HG02571 (cell line): ENCODE measurements around the gene SLC6A16.
"Not testable (repeated sequence)": the region's sequence is repeated elsewhere in the genome, so short reads cannot be mapped to it uniquely, and the experiment has no call there.

Experiments used
- ATAC-seq: cut with Tn5 transposase; IDR thresholded peaks from one replicate; pipeline ENCODE4 v1.9.1; 2021; ENCODE audit warnings: mild to moderate bottlenecking, moderate library complexity; ENCODE audit not compliant: unreplicated experiment

The SLC6A16 gene

DNA sequence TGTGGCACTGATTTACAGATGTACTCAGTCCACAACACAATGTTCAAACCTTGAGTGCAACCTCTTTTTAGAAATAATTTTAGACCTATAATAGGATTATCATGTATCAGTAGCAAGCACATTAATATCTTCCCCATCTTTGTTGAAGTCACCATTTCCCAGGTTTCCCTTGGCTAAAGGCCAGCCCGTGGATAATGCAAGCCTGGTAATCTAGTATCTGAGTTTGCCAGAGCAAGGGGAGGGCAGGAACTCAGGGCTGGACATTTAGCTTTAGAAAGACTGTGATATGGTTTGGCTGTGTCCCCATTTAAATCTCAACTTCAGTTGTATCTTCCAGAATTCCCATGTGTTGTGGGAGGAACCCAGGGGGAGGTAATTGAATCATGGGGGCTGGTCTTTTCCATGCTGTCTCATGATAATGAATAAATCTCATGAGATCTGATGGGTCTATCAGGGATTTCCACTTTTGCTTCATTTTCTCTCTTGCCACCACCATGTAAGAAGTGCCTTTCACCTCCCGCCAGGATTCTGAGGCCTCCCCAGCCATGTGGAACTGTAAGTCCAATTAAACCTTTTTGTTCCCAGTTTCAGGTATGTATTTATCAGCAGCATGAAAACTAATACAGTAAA lies 37.7 kb downstream of the SLC6A16 start:
- ATAC-seq: no peak

DNA sequence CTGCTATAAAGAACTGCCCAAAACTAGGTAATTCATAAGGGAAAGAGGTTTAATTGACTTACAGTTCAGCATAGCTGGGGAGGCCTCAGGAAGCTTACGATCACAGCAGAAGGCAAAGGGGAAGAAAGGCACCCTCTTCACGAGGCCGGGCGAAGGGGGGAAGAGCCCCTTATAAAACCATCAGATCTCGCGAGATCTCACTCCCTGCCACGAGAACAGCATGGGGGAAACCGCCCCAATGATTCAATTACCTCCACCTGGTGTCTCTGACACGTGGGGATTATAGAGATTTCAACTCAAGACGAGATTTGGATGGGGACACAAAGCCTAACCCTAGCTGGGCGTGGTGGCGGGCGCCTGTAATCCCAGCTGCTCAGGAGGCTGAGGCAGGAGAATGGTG lies 42.8 kb downstream of the SLC6A16 start:
- ATAC-seq: no peak

DNA sequence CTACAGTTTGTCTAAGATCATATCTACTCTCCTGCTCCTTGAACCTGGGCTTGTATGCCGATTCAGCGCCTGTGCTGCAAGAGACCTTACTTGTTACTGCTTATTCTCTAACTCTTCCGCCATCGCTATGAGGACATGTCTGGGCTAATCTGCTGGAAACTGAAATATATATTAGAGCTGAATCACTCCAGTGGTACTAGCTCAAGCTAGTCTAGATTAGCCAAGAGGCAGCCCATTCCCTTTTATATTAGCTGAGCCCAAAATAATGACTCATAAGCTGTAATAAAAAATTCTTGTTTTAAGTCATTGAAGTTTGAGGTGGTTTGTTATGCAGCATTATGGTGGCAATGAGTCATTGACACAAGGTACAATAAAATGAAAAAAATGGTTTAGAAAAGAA lies 52.8 kb downstream of the SLC6A16 start:
- ATAC-seq: no peak

DNA sequence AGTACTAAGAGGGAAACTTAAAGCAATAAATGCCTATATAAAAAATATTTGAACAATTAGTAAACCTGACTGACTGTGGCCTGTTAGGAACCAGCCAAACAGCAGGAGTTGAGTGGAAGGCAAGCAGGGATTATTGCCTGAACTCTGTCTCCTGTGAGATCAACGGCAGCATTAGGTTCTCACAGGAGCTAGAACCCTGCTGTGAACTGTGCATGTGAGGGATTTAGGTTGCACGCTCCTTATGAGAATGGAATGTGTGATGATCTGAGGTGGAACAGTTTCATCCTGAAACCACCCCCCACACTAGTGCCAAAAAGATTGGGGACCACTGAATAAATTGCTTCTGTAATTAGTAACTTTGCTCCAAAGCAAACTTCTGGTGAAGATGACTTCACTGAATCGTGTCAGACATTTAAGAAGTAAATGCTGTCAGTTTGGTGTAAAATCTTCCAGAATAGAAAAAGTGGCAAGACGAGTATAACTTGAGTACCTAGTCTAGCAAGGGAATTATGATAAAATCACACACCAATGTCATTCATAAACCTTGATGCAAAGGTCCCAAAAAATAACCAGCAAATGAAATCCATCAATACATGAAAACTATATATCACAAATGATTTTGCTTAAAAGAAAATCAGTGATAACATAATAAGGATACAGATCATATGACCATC lies 53.8 kb downstream of the SLC6A16 start:
- no peak for ATAC-seq

DNA sequence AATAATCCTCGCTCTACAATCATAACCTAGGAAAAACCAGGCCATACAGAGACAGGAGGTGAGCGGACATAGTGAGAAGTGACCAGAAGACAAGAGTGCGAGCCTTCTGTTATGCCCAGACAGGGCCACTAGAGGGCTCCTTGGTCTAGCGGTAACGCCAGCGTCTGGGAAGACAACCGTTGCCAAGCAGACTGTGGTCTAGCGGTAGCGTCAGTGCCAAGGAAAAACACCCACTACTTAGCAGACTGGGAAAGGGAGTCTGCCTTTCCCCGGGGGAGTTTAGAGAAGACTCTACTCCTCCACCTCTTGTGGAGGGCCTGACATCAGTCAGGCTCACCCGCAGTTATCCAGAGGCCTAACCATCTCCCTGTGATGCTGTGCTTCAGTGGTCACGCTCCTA lies 58.6 kb downstream of the SLC6A16 start:
- ATAC-seq: not testable (repeated sequence)

DNA sequence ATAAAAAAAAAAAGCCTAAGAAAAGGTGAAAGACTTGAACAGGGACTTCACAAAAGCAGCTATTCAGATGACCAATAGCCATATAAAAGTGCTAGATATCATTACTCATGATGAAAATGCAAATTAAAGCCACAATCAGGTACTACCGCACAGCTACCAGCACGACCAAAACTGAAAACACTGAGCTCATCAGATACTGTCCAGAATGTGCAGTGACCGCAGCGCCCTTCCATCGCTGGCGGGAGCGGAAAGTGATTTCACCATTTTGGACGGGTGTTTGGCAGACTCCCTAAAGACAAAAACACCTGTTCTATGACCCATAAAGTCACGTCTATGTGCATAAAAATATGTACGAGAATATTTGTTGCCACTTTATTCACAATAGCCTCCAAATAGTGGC lies 60.7 kb downstream of the SLC6A16 start:
- no peak for ATAC-seq

DNA sequence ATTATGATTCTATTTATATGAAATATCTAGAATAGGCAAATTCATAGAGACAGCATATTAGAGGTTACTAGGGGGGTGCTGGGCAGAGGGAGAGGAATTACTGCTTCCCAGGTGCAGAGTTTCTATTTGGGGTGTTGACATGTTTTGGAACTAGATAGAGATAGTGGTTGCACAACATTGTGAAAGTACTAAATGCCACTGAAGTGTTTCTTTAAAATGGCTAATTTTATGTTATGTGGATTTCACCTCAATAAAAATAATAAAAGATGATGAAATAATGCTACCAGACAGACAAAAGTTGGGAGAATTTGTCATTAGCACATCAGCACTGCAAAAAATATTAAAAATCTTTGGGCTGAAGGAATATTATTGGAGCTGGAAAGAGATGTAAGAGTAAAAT lies 63.4 kb downstream of the SLC6A16 start:
- ATAC-seq: no peak

DNA sequence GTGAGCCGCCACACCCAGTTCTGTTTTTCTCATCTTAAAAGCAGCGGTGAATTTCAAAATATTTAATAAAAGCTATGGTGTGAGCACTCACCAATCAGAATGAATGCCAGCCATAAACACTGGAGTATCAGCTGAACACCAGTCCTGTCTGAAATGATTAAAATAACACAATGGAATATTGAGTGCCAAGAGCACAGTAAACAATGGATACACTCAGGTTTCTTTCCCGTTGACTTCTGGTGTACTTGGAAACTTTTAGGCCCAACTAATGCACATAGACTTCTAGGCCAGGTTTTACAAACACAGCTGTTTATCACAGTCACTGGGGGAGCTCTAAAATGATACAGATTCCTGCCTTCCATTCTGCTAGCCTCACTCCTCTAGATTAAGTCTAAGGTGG lies 68.3 kb downstream of the SLC6A16 start:
- no peak for ATAC-seq

DNA sequence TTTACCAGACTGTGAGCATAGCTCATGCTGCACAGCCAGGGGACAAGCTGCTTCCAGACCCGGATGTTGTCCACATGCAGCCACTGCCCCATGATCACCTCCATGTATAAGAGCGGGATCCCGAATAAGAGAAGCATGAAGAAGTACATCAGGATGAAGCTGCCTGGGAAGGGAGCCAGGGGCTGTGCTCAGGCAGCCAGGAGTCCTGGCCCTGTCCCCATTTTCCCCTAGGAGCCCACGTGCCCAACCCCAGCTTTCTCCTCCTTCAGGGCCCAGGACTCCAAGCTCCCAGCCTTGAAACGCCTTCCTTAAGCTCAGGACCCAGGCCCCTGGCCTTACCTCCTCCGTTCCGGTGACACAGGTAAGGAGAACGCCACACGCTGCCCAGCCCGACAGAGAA lies 69.3 kb downstream of the SLC6A16 start:
- ATAC-seq: no peak

DNA sequence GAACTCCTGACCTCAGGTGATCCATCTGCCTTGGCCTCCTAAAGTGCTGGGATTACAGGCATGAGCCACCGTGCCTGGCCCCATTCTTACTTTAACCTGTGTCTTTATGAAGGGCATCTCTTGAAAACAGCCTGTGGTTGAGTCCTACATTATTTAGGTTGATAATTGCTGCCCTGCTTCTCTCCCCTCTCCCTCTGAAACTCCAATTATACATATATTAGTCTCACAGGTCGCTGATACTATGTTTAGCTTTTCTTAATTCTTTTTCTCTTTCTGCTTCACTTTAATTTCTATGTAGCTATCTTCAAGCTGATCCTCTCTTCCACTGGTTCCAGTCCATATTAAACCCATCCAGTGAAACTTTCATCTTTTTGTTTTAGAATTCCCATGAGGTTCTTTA lies 75.1 kb downstream of the SLC6A16 start:
- no peak for ATAC-seq

DNA sequence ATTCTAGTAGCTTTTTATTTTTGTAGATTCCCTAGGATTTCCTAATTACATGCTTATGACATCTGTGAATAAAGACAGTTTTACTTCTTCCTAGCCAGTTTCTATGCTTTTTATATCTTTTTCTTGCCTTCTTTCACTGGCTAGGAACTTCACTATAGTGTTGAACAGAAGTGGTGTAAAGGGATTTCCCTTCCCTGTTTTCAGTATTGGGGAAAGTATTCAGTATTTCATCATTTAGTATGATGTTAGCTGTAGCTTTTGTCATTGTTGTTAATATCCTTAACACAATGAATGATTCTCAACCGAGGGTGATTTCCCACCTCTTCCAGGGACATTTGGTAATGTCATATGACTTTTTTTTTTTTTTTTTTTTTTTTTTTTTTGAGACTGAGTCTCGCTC lies 77.3 kb downstream of the SLC6A16 start:
- ATAC-seq: no peak

DNA sequence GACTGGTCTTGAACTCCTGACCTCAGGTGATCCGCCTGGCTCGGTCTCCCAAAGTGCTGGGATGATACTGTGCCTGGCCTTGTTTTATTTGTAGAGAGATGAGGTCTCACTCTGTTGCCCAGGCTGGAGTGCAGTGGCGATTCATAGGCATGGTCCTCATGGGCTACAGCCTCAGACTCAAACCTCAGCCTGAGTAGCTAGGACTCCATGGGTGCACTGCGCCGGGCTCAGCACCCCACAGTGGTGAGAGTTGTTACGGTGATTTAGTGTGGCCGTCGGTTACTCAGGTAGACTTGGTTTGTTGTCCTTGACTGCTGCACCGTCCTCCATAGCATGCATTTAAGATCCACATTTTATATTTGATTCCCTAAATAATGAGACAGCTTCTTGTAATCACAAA lies 80.7 kb downstream of the SLC6A16 start:
- no peak for ATAC-seq

DNA sequence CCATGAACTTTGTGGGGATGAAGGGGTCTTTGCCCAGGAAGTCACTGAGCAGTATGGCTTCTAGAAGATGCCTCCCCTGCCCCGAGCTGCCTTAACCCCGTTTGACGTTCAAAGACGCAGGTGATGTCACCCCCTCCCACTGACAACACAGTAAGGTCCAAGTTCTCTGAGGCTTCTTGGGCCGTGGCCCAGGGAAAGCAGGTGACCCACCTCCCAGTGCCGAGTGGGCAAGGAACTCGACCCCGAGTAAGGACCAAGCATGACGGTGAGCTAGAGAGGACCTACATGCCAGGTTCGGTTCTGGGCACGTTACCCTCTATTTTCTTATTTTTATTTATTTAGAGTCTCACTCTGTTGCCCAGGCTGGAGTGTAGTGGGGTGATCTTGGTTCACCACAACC lies 81.3 kb downstream of the SLC6A16 start:
- no peak for ATAC-seq

DNA sequence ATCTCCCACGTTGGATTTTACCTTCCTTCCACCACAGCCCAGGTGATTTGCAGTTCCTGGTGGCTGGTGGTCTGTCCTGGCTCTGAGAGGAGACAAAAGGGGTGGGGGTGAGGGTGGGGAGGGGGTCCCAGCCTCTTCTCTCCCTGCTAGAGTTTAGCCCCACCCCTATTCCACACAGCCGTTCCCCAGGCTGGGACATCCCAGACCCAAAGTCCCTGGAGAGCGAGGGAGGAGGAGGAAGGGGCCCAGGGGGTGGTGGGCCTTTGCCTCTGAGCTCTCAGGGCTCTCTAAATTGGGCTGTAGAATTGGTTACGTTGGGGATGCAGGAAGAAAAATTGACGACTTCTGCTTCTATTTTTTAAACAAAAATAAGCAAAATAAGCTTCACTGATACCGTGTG lies 81.9 kb downstream of the SLC6A16 start:
- ATAC-seq: no peak

DNA sequence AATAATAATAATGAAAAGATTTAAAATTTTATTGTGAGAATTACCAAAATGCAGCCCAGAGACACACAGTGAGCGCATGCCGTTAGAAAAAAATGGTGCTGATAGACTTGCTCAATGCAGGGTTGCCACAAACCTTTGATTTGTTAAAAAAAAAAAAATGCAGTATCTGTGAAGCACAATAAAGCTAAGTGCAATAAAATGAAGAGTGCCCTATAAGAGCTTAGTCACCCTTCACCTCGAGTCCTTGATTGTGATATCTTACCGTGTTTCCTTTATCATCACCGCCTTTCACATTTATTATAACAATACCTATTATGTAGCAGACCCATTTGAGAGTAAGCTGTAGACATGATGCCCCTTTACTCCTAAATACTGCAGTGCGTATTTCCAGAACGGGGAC lies 83.2 kb downstream of the SLC6A16 start:
- no peak for ATAC-seq
